SK-N-SH treated with all-trans-retinoic acid at 6 μM for 48 hours (cell line): ENCODE data around the gene ZNF143.

ENCODE experiments used
- ARNTL ChIP-seq: fragments of 450-650 bp; formaldehyde crosslinking; IDR thresholded peaks from 2 replicates; pipeline ENCODE4 v1.5.0; 2020; ENCODE audit warnings: low read depth, mild to moderate bottlenecking, moderate library complexity, borderline replicate concordance
- CSDC2 ChIP-seq: fragments of 250-450 bp; sonication (Bioruptor Pico); IDR thresholded peaks from 2 replicates; pipeline ENCODE4 v1.5.0; 2020; ENCODE audit warnings: mild to moderate bottlenecking, moderate library complexity
- ZNF8 ChIP-seq: fragments of 450-650 bp; formaldehyde crosslinking; IDR thresholded peaks from 2 replicates; pipeline ENCODE4 v1.5.0; 2020; ENCODE audit warnings: mild to moderate bottlenecking, moderate library complexity

- TF ChIP-seq CSDC2 (CRISPR knock-in tag) (no peak), ZNF8 (no peak), ARNTL (CRISPR knock-in tag) (no peak)
These were observed 29.6 kb downstream of the ZNF143 start for GRCh38 chr11:9490376-9490775.
